Activated T-helper 1 cell treated with anti-CD3 and anti-CD28 coated beads, Interleukin-12 subunit alpha, Interleukin-12 subunit beta, Interleukin-2, Interleukin-4 antibody, amounts not matched to agents 30 ng/mL and 10 ng/mL and 1 ng/mL, durations not matched to agents 14 hours and 24 hours and 36 hours (primary cell): ENCODE measurements around the gene POLR3C. TPM values are rescaled to one million over a fixed set of nuclear protein-coding genes. Genes with fewer than 3 reads are reported as not detected.
A peak's percentile ranks its signal among the peaks of the same experiment; 100 is the strongest.
"Not testable (repeated sequence)": the region's sequence is repeated elsewhere in the genome, so short reads cannot be mapped to it uniquely, and the experiment has no call there.

Experiments used
- DNase-seq: peaks from one replicate; pipeline ENCODE4 v3.0.0; 2021; ENCODE audit warnings: low spot score
- H3K27ac Mint-ChIP-seq: one replicate; pipeline ENCODE4 v1.8.0; 2021; ENCODE audit warnings: mild to moderate bottlenecking, mixed read lengths
- H3K27me3 Mint-ChIP-seq: one replicate; pipeline ENCODE4 v1.8.0; 2022; ENCODE audit warnings: mild to moderate bottlenecking, moderate library complexity, mixed read lengths; ENCODE audit not compliant: insufficient read depth
- H3K36me3 Mint-ChIP-seq: one replicate; pipeline ENCODE4 v1.8.0; 2021; ENCODE audit warnings: low read depth, mixed read lengths
- H3K4me1 Mint-ChIP-seq: one replicate; pipeline ENCODE4 v1.8.0; 2021; ENCODE audit warnings: low read depth, mixed read lengths
- H3K4me3 Mint-ChIP-seq: one replicate; pipeline ENCODE4 v1.8.0; 2021; ENCODE audit warnings: mild to moderate bottlenecking, moderate library complexity, mixed read lengths
- H3K9me3 Mint-ChIP-seq: one replicate; pipeline ENCODE4 v1.8.0; 2021; ENCODE audit warnings: mixed read lengths
- intact Hi-C: fragments of 100-400 bp; cut with micrococcal nuclease; formaldehyde crosslinking; loops from one replicate; pipeline ENCODE4 v1.15.1; 2024
- total RNA-seq: library from RNA; stranded (reverse); gene quantifications from 2 replicates; pipeline ENCODE4 v1.2.3, GENCODE V29; 2022

Gene POLR3C
- total RNA-seq = 44.5 and 47.2 TPM in 2 replicates

- Mint-ChIP-seq H3K9me3 (no peaks in the 10 kb centered on the region), H3K27ac (peak within 1 kb of the TSS; percentile 94), H3K36me3 (peaks cover 28% of the 10 kb centered on the region), H3K4me3 (peak within 1 kb of the TSS; percentile 99), H3K4me1 (peaks cover 38% of the 10 kb centered on the region), H3K27me3 (no peaks in the 10 kb centered on the region)
- DNase-seq = peak; percentile 81
- intact Hi-C loops = loop anchor here (2.0 to 5.0 kb wide), 2 partner anchors 51 to 102 kb away; no protein-coding TSS in a partner anchor
Observed at GRCh38 chr1:145823565-145824498, at the start of gene POLR3C, which contains the start of gene RNF115. Gene POLR3C (plus strand): TSS chr1:145824200. CDS start chr1:145825777, 1,577 bp downstream. Gene RNF115 (minus strand): TSS chr1:145824095. CDS start chr1:145823873, 222 bp downstream.

- intact Hi-C loops = no loop called here
- Mint-ChIP-seq H3K9me3 (no peaks in the 10 kb centered on the region), H3K4me1 (peaks cover 15% of the 10 kb centered on the region), H3K4me3 (no peak overlapping the region), H3K36me3 (peaks cover 23% of the 10 kb centered on the region), H3K27ac (no peak overlapping the region), H3K27me3 (no peaks in the 10 kb centered on the region)
- no peak for DNase-seq
Observed at GRCh38 chr1:145777357-145778145, 46.4 kb upstream of the POLR3C start.

- Mint-ChIP-seq H3K27ac (no peak overlapping the region), H3K36me3 (peaks cover 20% of the 10 kb centered on the region), H3K9me3 (no peaks in the 10 kb centered on the region), H3K4me1 (peaks cover 17% of the 10 kb centered on the region), H3K4me3 (no peak overlapping the region), H3K27me3 (no peaks in the 10 kb centered on the region)
- intact Hi-C loops = no loop called here
- DNase-seq = no peak
Observed at GRCh38 chr1:145778146-145778540, 45.9 kb upstream of the POLR3C start.

- Mint-ChIP-seq H3K27me3 (no peaks in the 10 kb centered on the region), H3K27ac (peak overlapping the region; percentile 6), H3K4me3 (no peak overlapping the region), H3K4me1 (peaks cover 35% of the 10 kb centered on the region), H3K36me3 (peaks cover 25% of the 10 kb centered on the region), H3K9me3 (no peaks in the 10 kb centered on the region)
- no peak for DNase-seq
- intact Hi-C loops = no loop called here
Observed at GRCh38 chr1:145782272-145783099, 41.5 kb upstream of the POLR3C start.

GRCh38 chr1:145784409-145784808 lies 39.6 kb upstream of the POLR3C start:
- peaks cover 35% of the 10 kb centered on the region for H3K4me1 Mint-ChIP-seq
- no peak overlapping the region for H3K4me3 Mint-ChIP-seq
- no peak for DNase-seq
- H3K9me3 Mint-ChIP-seq = no peaks in the 10 kb centered on the region
- H3K36me3 Mint-ChIP-seq = peaks cover 31% of the 10 kb centered on the region
- H3K27ac Mint-ChIP-seq = no peak overlapping the region
- intact Hi-C loops = no loop called here
- no peaks in the 10 kb centered on the region for H3K27me3 Mint-ChIP-seq

- intact Hi-C loops = no loop called here
- Mint-ChIP-seq H3K36me3 (peaks cover 31% of the 10 kb centered on the region), H3K27me3 (no peaks in the 10 kb centered on the region), H3K27ac (no peak overlapping the region), H3K9me3 (no peaks in the 10 kb centered on the region), H3K4me1 (peaks cover 35% of the 10 kb centered on the region), H3K4me3 (no peak overlapping the region)
- no peak for DNase-seq
Observed at GRCh38 chr1:145785547-145785946, 38.5 kb upstream of the POLR3C start.

GRCh38 chr1:145786271-145786670 lies 37.7 kb upstream of the POLR3C start:
- no peaks in the 10 kb centered on the region for H3K9me3 Mint-ChIP-seq
- H3K4me3 Mint-ChIP-seq = no peak overlapping the region
- H3K36me3 Mint-ChIP-seq = peaks cover 26% of the 10 kb centered on the region
- H3K27ac Mint-ChIP-seq = peak overlapping the region; percentile 4
- intact Hi-C loops = no loop called here
- no peak for DNase-seq
- H3K4me1 Mint-ChIP-seq = peaks cover 35% of the 10 kb centered on the region
- H3K27me3 Mint-ChIP-seq = no peaks in the 10 kb centered on the region

- H3K36me3 Mint-ChIP-seq = peaks cover 31% of the 10 kb centered on the region
- H3K4me1 Mint-ChIP-seq = peaks cover 34% of the 10 kb centered on the region
- DNase-seq = no peak
- intact Hi-C loops = no loop called here
- H3K27me3 Mint-ChIP-seq = no peaks in the 10 kb centered on the region
- no peak overlapping the region for H3K4me3 Mint-ChIP-seq
- no peak overlapping the region for H3K27ac Mint-ChIP-seq
- no peaks in the 10 kb centered on the region for H3K9me3 Mint-ChIP-seq
Observed at GRCh38 chr1:145788580-145788979, 35.4 kb upstream of the POLR3C start.

GRCh38 chr1:145791860-145792259 lies 32.1 kb upstream of the POLR3C start:
- intact Hi-C loops = loop anchor here (5.0 kb wide), 1 partner anchor 40 kb away; no protein-coding TSS in a partner anchor
- H3K27ac Mint-ChIP-seq, DNase-seq, H3K27me3 Mint-ChIP-seq, H3K4me3 Mint-ChIP-seq: not testable (repeated sequence)
- Mint-ChIP-seq H3K36me3 (peaks cover 40% of the 10 kb centered on the region), H3K9me3 (peaks cover 16% of the 10 kb centered on the region), H3K4me1 (peaks cover 24% of the 10 kb centered on the region)

GRCh38 chr1:145792484-145792883 lies 31.5 kb upstream of the POLR3C start:
- Mint-ChIP-seq H3K4me3 (no peak overlapping the region), H3K9me3 (peaks cover 23% of the 10 kb centered on the region), H3K36me3 (peaks cover 44% of the 10 kb centered on the region), H3K4me1 (peaks cover 23% of the 10 kb centered on the region), H3K27ac (no peak overlapping the region), H3K27me3 (no peaks in the 10 kb centered on the region)
- intact Hi-C loops = loop anchor here (5.0 kb wide), 1 partner anchor 40 kb away; no protein-coding TSS in a partner anchor
- no peak for DNase-seq

- Mint-ChIP-seq H3K27ac (no peak overlapping the region), H3K27me3 (no peaks in the 10 kb centered on the region), H3K9me3 (peaks cover 39% of the 10 kb centered on the region), H3K4me1 (peaks cover 27% of the 10 kb centered on the region), H3K36me3 (peaks cover 48% of the 10 kb centered on the region), H3K4me3 (no peak overlapping the region)
- DNase-seq = no peak
- intact Hi-C loops = no loop called here
Observed at GRCh38 chr1:145795257-145795881, 28.6 kb upstream of the POLR3C start.

- intact Hi-C loops = no loop called here
- Mint-ChIP-seq H3K4me3 (no peak overlapping the region), H3K4me1 (peaks cover 31% of the 10 kb centered on the region), H3K27ac (no peak overlapping the region), H3K36me3 (peaks cover 50% of the 10 kb centered on the region), H3K27me3 (no peaks in the 10 kb centered on the region), H3K9me3 (peaks cover 39% of the 10 kb centered on the region)
- no peak for DNase-seq
Observed at GRCh38 chr1:145796753-145797152, 27.2 kb upstream of the POLR3C start.
